CD4-positive, alpha-beta T cell treated with Interleukin-17A for 1 hour (primary cell): ENCODE measurements around the gene KLF13.
"Not testable (repeated sequence)": the region's sequence is repeated elsewhere in the genome, so short reads cannot be mapped to it uniquely, and the experiment has no call there.

Experiments
- DNase-seq: peaks from one replicate; pipeline ENCODE4 v3.0.0-alpha.2; 2020

The KLF13 gene

GRCh38 chr15:31347067-31347975 lies 20.7 kb downstream of the KLF13 start:
- peak; percentile 84 for DNase-seq

DNA sequence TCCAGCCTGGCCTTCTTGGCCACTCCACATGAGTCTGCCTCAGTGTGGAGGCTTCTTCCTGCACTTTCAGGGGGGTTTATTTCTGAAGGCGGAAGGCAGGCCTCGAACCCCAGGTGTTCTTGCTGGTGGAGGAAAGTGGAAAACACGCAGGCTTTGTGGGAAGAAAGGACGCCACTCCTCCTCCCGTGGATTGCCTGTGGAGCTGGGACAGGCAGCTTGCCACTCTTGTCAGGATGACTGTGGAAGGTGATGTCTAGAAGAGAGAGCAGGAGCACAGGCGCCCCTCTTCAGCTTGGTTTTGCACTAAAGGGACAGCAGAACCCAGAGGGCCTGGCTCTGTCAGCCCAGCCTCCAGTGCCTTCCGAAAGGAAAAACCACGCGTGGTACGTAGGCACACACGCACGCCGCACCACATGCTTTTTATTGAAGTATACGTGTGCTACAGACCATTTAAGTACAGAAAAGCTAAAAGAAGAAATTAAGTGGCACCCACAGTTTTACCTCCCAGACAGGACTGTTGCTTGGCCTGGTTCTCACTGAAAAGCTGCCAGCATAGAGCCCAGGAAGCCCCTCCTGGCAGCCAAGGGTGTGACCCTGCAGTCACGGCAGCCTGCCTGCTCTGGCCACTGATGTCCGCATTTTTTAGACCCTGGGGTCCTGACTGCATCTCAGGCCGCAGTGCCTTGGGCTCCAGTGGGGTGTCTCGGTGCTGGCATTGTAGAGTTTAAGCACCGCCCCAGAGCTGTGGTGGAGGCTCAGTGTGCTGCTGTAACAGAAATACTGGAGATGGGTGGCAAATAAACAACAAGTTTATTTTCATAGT lies 21.6 kb downstream of the KLF13 start:
- no peak for DNase-seq

DNA sequence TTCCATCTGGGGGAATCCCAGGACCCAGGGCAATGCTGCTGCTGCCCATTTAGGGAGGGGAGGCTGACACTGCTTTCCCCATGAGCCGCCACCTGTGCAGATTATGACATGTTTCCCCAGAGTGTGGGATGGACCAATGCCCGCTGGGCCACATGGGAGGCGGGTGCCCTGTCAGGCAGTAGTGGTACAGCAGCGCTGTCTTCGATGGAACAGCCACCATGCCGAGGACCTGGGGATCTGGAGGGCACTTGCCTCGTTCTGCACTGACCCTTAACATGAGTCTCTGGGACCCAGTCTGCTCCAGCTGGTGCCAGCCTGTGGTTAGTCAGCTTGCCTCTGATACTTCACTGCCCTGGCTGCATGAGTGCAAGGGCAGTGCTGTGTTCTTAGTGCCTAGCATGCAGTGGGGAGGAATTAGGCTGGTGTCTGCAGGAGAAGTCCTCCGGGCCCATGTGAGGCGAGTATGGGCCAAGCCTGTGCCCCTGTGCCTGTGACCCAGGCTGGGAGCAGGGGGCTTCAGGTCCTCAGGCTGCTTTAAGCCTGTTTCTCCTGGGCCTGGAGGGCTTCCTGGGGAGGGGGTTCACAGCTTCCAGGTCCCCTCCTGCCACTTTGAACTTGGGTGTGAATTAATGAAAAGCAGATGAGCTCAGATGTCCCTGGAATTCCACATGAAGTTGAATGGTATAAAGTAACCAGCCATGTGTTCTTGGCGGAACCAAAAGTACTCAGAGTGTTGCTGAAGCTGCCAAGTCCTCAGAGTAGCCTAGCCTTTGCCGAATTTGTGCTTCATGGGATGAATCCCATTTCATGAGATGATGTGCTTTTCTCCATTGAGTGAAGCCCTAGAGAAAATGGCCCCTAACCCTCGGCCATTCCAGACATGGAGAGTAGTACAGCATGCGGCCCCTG lies 22.9 kb downstream of the KLF13 start:
- DNase-seq: no peak

GRCh38 chr15:31350771-31351170 lies 24.1 kb downstream of the KLF13 start:
- no peak for DNase-seq

GRCh38 chr15:31352339-31352751 lies 25.7 kb downstream of the KLF13 start:
- no peak for DNase-seq

DNA sequence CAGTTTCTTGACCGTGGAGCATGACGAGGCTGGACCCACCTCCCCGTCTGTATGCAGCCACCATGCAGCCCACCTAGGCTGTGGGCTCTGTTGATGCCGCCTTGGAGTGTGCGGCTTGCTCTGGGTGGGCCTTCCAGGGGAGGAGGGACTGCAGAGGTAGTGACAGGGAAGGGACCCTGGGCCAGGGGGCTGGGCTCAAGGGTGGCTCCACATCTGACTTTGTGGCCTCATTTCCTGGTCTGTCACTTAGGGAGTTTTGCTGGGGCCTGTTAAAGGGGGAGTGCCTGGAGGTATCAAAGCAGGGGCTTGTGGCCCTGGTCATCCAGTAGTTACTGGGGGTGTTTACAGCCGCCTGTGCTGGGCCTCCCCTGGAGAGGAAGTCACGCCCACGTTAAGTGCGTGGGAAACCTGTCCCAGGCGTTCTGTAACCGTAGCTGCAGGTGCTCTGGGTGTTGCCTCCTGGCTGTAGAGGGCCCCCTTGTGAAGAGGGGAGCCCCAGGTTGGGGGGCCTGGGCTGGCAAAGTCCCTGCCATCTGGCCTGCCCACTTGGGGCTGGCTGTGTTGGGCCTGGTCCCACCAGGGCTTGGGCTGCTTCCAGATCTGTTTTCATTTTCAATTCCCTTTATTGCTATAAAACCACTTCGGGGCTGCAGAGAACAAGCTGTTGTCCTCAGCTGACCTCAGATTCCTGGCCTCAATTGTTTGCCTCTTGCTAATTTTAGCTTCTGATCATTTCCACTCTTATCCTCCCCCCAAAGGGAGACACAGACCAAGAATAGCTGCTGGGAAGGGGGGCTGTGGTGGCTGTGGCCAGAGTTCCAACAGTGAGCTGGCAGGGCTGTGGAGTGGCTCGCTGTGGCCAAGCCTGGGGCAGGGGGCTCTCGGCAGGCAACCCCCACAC lies 26.5 kb downstream of the KLF13 start:
- peak; percentile 65 for DNase-seq

DNA sequence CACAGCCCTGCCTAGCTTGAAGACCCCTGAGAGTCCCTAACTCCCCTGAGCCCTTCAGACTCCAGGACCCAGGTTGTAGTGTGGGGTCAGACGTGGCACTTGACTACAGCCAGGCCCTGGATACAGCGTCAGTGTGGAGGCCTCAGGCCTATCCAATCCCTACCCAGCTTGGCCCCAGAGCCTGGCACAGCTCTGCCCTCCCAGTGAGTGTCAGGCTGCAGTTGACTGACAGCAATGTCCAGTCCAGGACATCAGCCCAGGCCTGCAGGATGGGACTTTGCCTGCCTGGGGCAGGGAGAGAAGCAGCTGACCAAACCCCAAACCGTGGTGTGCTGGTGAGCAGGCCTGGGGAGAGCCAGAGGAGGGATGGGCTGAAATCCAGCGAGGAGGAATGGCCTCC lies 27.3 kb downstream of the KLF13 start:
- no peak for DNase-seq

GRCh38 chr15:31356097-31356496 lies 29.5 kb downstream of the KLF13 start:
- DNase-seq: not testable (repeated sequence)

DNA sequence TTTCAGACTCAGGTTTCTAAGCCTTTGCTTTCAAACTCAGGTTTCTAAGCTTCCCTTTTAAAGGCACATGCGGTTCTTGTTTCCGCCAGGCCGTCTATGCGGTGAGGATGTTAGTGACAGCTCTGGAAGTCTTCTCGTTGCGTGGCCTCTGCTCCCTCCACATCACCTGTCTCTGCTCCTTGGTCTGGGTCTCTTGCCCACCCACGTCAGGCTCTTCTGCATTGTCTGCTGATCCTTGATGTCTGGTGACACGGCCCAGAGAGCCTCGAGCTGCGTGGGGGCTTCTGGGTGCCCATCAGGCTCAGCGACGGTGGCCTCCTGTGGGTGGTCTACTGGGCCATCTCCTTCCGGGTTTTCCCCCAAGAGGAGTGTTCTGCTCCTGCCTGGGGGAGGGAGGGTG lies 30.5 kb downstream of the KLF13 start:
- DNase-seq: peak; percentile 53

- no peak for DNase-seq
Measured at GRCh38 chr15:31358163-31358562, 31.5 kb downstream of the KLF13 start.

DNA sequence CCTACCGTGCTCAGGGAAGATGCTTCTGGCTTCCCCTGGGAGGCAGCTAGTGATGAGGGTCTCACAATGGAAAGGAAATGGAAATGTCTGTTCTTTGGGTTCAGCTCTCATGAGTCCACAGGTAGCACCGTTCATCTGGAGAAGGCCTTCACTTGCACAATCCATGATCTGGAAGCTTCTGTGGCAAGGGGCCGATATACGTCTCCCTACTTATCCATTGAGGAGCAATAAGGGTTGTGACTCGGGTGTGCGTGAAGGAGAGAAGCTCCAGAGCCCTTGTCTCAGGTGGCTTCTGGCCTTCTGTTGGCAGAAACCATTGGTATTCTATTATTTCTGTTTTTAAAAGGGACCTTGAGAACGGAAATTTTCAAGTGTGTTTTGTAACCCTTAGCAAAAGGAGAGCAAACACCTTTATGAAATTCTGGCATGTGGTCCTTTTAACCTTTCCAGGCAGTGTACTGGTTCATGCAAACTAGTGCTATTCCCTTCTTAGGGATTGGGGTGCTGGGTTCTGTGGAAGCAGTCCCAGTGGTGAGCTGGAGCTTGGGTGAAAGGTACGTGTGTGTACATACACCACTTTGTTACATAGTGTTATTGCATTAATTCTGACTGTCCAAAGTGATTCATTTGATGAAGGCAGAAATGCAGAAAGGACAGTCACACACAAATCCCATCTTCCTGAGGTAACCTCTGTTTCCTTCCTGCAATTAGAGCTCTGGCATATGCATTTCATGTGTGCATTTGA lies 32.5 kb downstream of the KLF13 start:
- no peak for DNase-seq

GRCh38 chr15:31359702-31360111 lies 33.1 kb downstream of the KLF13 start:
- no peak for DNase-seq

- DNase-seq: no peak
Measured at GRCh38 chr15:31360158-31360561, 33.5 kb downstream of the KLF13 start.

- DNase-seq: peak; percentile 92
Measured at GRCh38 chr15:31360843-31361763, 34.5 kb downstream of the KLF13 start.

- no peak for DNase-seq
Measured at GRCh38 chr15:31361764-31362515, 35.3 kb downstream of the KLF13 start.

GRCh38 chr15:31362886-31363285 lies 36.3 kb downstream of the KLF13 start:
- no peak for DNase-seq

GRCh38 chr15:31364301-31365031 lies 37.8 kb downstream of the KLF13 start:
- DNase-seq: no peak

GRCh38 chr15:31365032-31365654 lies 38.5 kb downstream of the KLF13 start:
- no peak for DNase-seq
